HFFc6 (cell line): Measurements from ENCODE around the gene STK38. TPM values are rescaled to one million over a fixed set of nuclear protein-coding genes. Genes with fewer than 3 reads are reported as not detected.
A peak's percentile ranks its signal among the peaks of the same experiment; 100 is the strongest.
"Not testable (repeated sequence)": the region's sequence is repeated elsewhere in the genome, so short reads cannot be mapped to it uniquely, and the experiment has no call there.

Source experiments
- DNase-seq: peaks from one replicate; pipeline ENCODE4 v3.0.0-alpha.2; 2018
- H3K27ac Mint-ChIP-seq: 2 replicates; pipeline ENCODE4 v1.8.0; 2020; ENCODE audit warnings: mild to moderate bottlenecking, mixed read lengths
- H3K27me3 Mint-ChIP-seq: 2 replicates; pipeline ENCODE4 v1.8.0; 2021; ENCODE audit warnings: mild to moderate bottlenecking, moderate library complexity, mixed read lengths; ENCODE audit not compliant: insufficient read depth
- H3K36me3 Mint-ChIP-seq: 2 replicates; pipeline ENCODE4 v1.8.0; 2021; ENCODE audit warnings: low read depth, mixed read lengths
- H3K4me1 Mint-ChIP-seq: 2 replicates; pipeline ENCODE4 v1.8.0; 2020; ENCODE audit warnings: low read depth, mixed read lengths
- H3K4me3 Mint-ChIP-seq: 2 replicates; pipeline ENCODE4 v1.8.0; 2020; ENCODE audit warnings: mild to moderate bottlenecking, moderate library complexity, mixed read lengths
- H3K9me3 Mint-ChIP-seq: 2 replicates; pipeline ENCODE4 v1.8.0; 2020; ENCODE audit warnings: mild to moderate bottlenecking, mixed read lengths
- total RNA-seq, 6 experiments: library from RNA; stranded (reverse); fragmentation: NEBNext Ultra II Directional; extraction: Animal tissue kit (Norgen Biotek cat#: 25700); gene quantifications; 2 replicates in 1 of 6; 3 replicates in 5 of 6; pipeline ENCODE4 v1.2.3, GENCODE V29; 2021
- TF ChIP-seq, protein P1 (sequence below): fragments of 200-600 bp; sonication (generic); IDR thresholded peaks from 2 replicates; pipeline ENCODE4 v1.5.0; 2021; ENCODE audit warnings: antibody characterized with exemption, mild to moderate bottlenecking

The STK38 gene
- total RNA-seq, 6 experiments from 2014 or later, result 37.4 to 44.9 (median 41.9) TPM

DNA sequence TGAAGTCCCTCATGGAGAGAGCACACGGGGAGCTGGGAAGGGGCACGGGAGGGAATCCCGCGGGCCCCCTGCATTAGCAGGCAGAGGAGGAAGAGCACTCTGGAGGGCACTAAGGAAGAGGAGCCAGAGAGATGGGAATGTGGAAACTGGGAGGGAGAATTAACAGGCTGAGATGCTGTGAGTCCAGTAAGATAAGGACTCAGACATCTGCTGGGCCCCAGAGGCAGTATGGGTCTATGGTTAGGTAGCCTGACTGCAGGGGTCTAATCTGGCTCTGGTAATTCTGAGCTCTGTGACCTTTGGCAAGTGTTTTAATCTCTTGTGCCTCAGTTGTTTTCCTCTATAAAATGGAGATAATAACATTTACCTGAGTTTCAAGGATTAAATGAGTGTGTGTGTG is 31.2 kb upstream of the STK38 start:
- Mint-ChIP-seq H3K4me3 (peak overlapping the region; percentile 4; the same call in 1 of the 2 replicates), H3K4me1 (peaks cover 43% of the 10 kb centered on the region), H3K27me3 (no peaks in the 10 kb centered on the region; the same call in 1 of the 2 replicates), H3K27ac (peak overlapping the region; percentile 79), H3K9me3 (no peaks in the 10 kb centered on the region), H3K36me3 (no peaks in the 10 kb centered on the region)
- DNase-seq, result no peak
- TF ChIP-seq, protein P1, sequence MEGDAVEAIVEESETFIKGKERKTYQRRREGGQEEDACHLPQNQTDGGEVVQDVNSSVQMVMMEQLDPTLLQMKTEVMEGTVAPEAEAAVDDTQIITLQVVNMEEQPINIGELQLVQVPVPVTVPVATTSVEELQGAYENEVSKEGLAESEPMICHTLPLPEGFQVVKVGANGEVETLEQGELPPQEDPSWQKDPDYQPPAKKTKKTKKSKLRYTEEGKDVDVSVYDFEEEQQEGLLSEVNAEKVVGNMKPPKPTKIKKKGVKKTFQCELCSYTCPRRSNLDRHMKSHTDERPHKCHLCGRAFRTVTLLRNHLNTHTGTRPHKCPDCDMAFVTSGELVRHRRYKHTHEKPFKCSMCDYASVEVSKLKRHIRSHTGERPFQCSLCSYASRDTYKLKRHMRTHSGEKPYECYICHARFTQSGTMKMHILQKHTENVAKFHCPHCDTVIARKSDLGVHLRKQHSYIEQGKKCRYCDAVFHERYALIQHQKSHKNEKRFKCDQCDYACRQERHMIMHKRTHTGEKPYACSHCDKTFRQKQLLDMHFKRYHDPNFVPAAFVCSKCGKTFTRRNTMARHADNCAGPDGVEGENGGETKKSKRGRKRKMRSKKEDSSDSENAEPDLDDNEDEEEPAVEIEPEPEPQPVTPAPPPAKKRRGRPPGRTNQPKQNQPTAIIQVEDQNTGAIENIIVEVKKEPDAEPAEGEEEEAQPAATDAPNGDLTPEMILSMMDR, result no peak

GRCh38 chr6:36578030-36578429 is 30.8 kb upstream of the STK38 start:
- DNase-seq, result no peak
- no peaks in the 10 kb centered on the region for H3K9me3 Mint-ChIP-seq
- no peaks in the 10 kb centered on the region for H3K36me3 Mint-ChIP-seq
- H3K27me3 Mint-ChIP-seq, result no peaks in the 10 kb centered on the region; the same call in 1 of the 2 replicates
- H3K27ac Mint-ChIP-seq, result peak overlapping the region; percentile 79
- peak overlapping the region; percentile 61; the same call in 1 of the 2 replicates for H3K4me3 Mint-ChIP-seq
- TF ChIP-seq, protein P1, result no peak
- H3K4me1 Mint-ChIP-seq, result peaks cover 43% of the 10 kb centered on the region

DNA sequence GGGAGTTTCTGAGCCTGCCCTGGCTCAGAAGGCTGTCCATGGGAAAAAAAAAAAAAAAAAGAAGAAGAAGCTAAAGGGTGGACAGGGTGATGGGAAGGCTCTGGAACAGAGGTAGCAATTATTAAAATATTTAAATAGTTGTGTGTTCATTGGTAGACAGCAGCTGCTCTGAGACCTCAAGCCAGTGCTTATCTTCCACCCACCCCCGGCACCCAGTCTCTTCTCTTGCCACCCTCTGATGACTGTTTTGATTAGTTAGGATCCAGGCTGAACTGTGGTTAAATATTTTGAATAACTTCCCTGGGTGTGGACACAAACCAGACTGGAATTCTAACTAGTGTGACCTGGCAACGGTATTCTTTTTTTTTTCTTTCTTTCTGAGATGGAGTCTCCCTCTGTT is 30.0 kb upstream of the STK38 start:
- peak overlapping the region; percentile 61 for H3K4me3 Mint-ChIP-seq
- H3K27me3 Mint-ChIP-seq, result no peaks in the 10 kb centered on the region; the same call in 1 of the 2 replicates
- H3K4me1 Mint-ChIP-seq, result peaks cover 49% of the 10 kb centered on the region
- TF ChIP-seq, protein P1, result no peak
- H3K9me3 Mint-ChIP-seq, result no peaks in the 10 kb centered on the region
- DNase-seq, result peak; percentile 93
- H3K27ac Mint-ChIP-seq, result peak overlapping the region; percentile 79
- H3K36me3 Mint-ChIP-seq, result no peaks in the 10 kb centered on the region

- H3K4me1 Mint-ChIP-seq, result peaks cover 44% of the 10 kb centered on the region
- TF ChIP-seq, protein P1, result no peak
- H3K9me3 Mint-ChIP-seq, result no peaks in the 10 kb centered on the region
- no peaks in the 10 kb centered on the region; the same call in 1 of the 2 replicates for H3K27me3 Mint-ChIP-seq
- H3K27ac Mint-ChIP-seq, result peak overlapping the region; percentile 79
- peak overlapping the region; percentile 61 for H3K4me3 Mint-ChIP-seq
- no peak for DNase-seq
- H3K36me3 Mint-ChIP-seq, result no peaks in the 10 kb centered on the region
These were observed 29.3 kb upstream of the STK38 start for GRCh38 chr6:36576578-36576977.

DNA sequence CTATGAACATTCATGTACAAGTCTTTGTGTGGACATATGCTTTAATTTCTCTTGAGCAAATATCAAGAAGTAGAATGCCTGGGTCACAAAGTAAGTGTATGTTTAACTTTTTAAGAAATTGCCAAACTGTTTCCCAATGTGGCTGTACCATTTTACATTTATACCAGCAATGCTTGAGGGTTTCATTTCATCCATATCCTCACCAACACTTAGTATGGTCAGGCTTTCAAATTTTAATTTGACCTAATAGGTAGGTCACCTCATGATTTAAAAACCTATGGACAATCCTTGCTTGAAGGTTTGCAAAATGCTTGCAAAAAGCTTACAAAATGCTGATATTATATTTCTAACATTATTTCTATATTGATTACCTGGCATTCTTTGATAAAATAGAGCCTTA is 27.4 kb upstream of the STK38 start:
- no peaks in the 10 kb centered on the region for H3K36me3 Mint-ChIP-seq
- no peak for DNase-seq
- H3K9me3 Mint-ChIP-seq, result no peaks in the 10 kb centered on the region
- TF ChIP-seq, protein P1, result no peak
- peaks cover 37% of the 10 kb centered on the region for H3K4me1 Mint-ChIP-seq
- H3K27ac Mint-ChIP-seq, result no peak overlapping the region
- H3K27me3 Mint-ChIP-seq, result no peaks in the 10 kb centered on the region; the same call in 1 of the 2 replicates
- no peak overlapping the region for H3K4me3 Mint-ChIP-seq

GRCh38 chr6:36572353-36573311 is 25.4 kb upstream of the STK38 start:
- not testable (repeated sequence) for H3K4me3 Mint-ChIP-seq, H3K27ac Mint-ChIP-seq, H3K9me3 Mint-ChIP-seq, H3K27me3 Mint-ChIP-seq, H3K36me3 Mint-ChIP-seq
- DNase-seq, result peak; percentile 76
- peaks cover 22% of the 10 kb centered on the region for H3K4me1 Mint-ChIP-seq
